C1 segment of cervical spinal cord (tissue), 14 donors: Measurements from ENCODE around the gene MLN.

ENCODE experiments used
- DNase-seq, 14 donors: peaks; one replicate each; lab custom pipeline; 2025; lab: John Stamatoyannopoulos, UW

Gene MLN

GRCh38 chr6:33813990-33814985 lies 10.5 kb upstream of the MLN start:
- DNase-seq: no peak

GRCh38 chr6:33813246-33813904 lies 9.6 kb upstream of the MLN start:
- DNase-seq: no peak

GRCh38 chr6:33812669-33813068 lies 8.9 kb upstream of the MLN start:
- DNase-seq: peak in 1 of 14 donors; percentile 11

GRCh38 chr6:33809594-33809993 lies 5.8 kb upstream of the MLN start:
- DNase-seq: no peak

GRCh38 chr6:33808641-33809180 lies 4.9 kb upstream of the MLN start:
- DNase-seq: no peak

- no peak for DNase-seq
Measured at GRCh38 chr6:33807606-33808005, 3.8 kb upstream of the MLN start.

GRCh38 chr6:33806841-33807240 lies 3.0 kb upstream of the MLN start:
- no peak for DNase-seq

- DNase-seq: no peak
Measured at GRCh38 chr6:33802186-33802958, 1.4 kb downstream of the MLN start.

- DNase-seq: no peak
Measured at GRCh38 chr6:33801611-33802010, 2.2 kb downstream of the MLN start.

- no peak for DNase-seq
Measured at GRCh38 chr6:33800248-33800969, 3.4 kb downstream of the MLN start.

- DNase-seq: no peak
Measured at GRCh38 chr6:33799454-33800113, 4.2 kb downstream of the MLN start.

GRCh38 chr6:33798343-33798848 lies 5.4 kb downstream of the MLN start:
- DNase-seq: no peak

GRCh38 chr6:33797626-33798342 lies 6.0 kb downstream of the MLN start:
- DNase-seq: no peak

- no peak for DNase-seq
Measured at GRCh38 chr6:33794910-33795623, 8.7 kb downstream of the MLN start.

GRCh38 chr6:33792981-33793380 lies 10.8 kb downstream of the MLN start:
- DNase-seq: no peak

GRCh38 chr6:33791620-33792019 lies 12.2 kb downstream of the MLN start:
- no peak for DNase-seq

GRCh38 chr6:33790910-33791309 lies 12.9 kb downstream of the MLN start:
- DNase-seq: no peak

- no peak for DNase-seq
Measured at GRCh38 chr6:33790379-33790778, 13.4 kb downstream of the MLN start.

GRCh38 chr6:33789550-33789895 lies 14.3 kb downstream of the MLN start:
- DNase-seq: no peak
